T47D (cell line): ENCODE data around the gene ADGRL3.
A peak's percentile ranks its signal among the peaks of the same experiment; 100 is the strongest.

Experiments
- DNase-seq, 2 experiments: peaks; one replicate each; pipeline versions ENCODE4 v3.0.0 to v3.0.0-alpha.2; 2011 to 2012; ENCODE audit warnings: low read depth in 1 of 2, low spot score in 1 of 2
- JUND ChIP-seq: IDR thresholded peaks from 2 replicates; pipeline ENCODE4 v1.6.1; 2012; ENCODE audit warnings: low read depth
- in situ Hi-C: cut with HindIII; loops from 2 replicates; pipeline ENCODE4 v1.10.0; 2016; ENCODE audit warnings: low sequenced_read_pairs, low pct_unique_long_range_greater_than_20kb

The ADGRL3 gene

GRCh38 chr4:61431131-61431530 is 231.0 kb downstream of the ADGRL3 start:
- TF ChIP-seq JUND = no peak
- DNase-seq = no peak
- in situ Hi-C loops = no loop called here

GRCh38 chr4:61437923-61438322 is 237.8 kb downstream of the ADGRL3 start:
- DNase-seq = no peak
- in situ Hi-C loops = no loop called here
- TF ChIP-seq JUND = 0 out of 2 replicates have a peak, but pooled peaks have one; percentile 8

- TF ChIP-seq JUND = no peak
- DNase-seq = no peak
- in situ Hi-C loops = no loop called here
Measured at GRCh38 chr4:61440321-61440720, 240.2 kb downstream of the ADGRL3 start.

GRCh38 chr4:61442936-61443335 is 242.8 kb downstream of the ADGRL3 start:
- no peak for DNase-seq
- in situ Hi-C loops = no loop called here
- no peak for TF ChIP-seq JUND

- no peak for DNase-seq
- in situ Hi-C loops = no loop called here
- TF ChIP-seq JUND = no peak
Measured at GRCh38 chr4:61443813-61444510, 243.8 kb downstream of the ADGRL3 start.

- no peak for TF ChIP-seq JUND
- DNase-seq = no peak
- in situ Hi-C loops = no loop called here
Measured at GRCh38 chr4:61445374-61446063, 245.4 kb downstream of the ADGRL3 start.

- no peak for TF ChIP-seq JUND
- in situ Hi-C loops = no loop called here
- DNase-seq = no peak
Measured at GRCh38 chr4:61446941-61447340, 246.8 kb downstream of the ADGRL3 start.

- in situ Hi-C loops = no loop called here
- TF ChIP-seq JUND = no peak
- no peak for DNase-seq
Measured at GRCh38 chr4:61447918-61448317, 247.8 kb downstream of the ADGRL3 start.

- DNase-seq = no peak
- no peak for TF ChIP-seq JUND
- in situ Hi-C loops = no loop called here
Measured at GRCh38 chr4:61451935-61452334, 251.8 kb downstream of the ADGRL3 start.

GRCh38 chr4:61461956-61462355 is 261.8 kb downstream of the ADGRL3 start:
- in situ Hi-C loops = no loop called here
- TF ChIP-seq JUND = no peak
- no peak for DNase-seq

GRCh38 chr4:61462451-61463326 is 262.6 kb downstream of the ADGRL3 start:
- DNase-seq = no peak
- in situ Hi-C loops = no loop called here
- no peak for TF ChIP-seq JUND

GRCh38 chr4:61468024-61468720 is 268.0 kb downstream of the ADGRL3 start:
- no peak for TF ChIP-seq JUND
- no peak for DNase-seq
- in situ Hi-C loops = no loop called here
